ENCODE measurements around the gene ALDH1A3.

The ALDH1A3 gene

DNA sequence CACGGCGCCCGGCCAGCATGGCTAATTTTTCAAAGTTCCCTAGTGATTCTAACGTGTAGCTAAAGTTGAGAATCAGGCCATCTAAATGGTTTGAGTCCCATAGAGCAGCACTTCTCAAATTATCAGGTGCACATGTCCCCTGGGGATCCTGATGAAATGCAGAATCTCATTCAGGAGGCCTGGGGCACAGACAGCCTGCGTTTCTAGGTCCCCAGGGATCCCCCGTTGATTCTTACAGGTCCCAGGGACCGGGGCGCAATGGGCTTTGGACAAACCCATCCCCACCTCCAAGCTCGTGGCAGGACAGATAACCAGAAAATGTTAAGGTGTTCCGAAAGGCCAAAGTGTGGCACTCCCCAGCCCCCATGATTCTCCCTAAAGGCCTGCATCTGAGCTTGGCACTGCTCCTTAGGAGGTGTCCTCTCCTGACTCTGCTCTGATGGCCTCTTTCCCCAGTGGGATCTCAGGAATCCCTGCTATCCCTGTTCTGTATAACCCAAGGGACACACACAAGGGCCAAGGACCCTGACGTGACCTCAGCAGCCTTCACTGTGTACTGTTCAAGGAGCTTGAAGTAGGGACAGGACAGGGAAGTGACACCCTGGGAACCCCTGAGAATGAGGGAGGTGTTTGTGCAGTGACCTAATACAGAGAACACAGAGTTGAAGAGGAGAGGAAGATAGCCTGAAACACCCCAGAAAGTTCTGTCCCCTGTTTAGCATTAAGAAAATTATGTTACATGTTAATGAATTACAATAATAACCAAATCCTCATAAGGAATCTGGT is 47.5 kb downstream of the ALDH1A3 start:
- DNase-seq = no peak

DNA sequence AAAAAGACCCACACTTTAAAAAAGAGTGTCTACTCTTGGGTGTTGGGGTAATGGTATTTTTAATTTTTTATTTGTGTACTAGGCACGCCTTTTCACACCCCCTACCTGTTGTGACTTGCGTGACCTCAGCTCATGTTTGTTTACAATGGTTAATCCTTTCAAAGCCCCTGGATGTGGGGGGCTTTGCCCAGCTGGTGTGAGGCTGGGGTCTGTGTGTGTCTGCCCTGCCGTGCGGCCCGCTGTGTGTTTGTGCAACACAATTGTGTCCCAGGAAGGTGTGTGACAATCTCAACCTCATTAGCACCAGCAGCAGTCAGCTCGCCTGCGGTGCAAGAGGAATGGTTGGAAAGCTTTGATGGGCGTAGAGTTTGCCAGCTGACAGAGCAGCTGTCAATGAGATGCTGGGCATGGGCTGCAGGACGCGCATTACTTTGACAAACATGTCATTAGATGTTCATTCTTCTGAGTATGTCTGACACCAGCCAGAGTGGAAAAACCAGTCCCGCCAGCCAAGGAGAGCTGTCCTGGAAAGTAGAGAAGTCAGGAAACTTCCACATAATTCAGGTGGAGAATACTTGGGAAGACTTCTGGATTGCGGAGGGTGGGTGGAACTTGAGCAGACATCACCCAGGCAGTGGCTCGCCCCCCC is 49.1 kb downstream of the ALDH1A3 start:
- no peak for DNase-seq

DNA sequence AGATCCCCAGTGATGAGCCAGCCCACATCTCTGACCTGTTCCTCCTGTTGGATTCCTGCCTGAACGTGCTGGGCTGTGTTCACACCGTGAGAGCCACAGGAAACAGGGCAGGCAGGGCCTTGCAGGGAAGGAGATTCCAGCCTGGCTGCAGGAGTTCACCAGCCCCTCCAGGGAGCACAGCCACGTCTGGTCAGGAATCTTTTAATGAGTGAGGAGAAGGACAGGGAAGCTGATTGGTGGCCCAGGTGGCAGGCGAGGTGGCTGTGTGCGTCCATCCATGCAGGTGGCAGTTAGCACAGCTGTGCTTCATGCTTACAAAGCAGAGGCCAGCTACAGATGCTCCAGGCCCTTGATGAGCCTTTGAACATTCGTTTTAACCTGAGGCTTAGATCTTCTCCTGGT is 50.0 kb downstream of the ALDH1A3 start:
- DNase-seq = no peak

DNA sequence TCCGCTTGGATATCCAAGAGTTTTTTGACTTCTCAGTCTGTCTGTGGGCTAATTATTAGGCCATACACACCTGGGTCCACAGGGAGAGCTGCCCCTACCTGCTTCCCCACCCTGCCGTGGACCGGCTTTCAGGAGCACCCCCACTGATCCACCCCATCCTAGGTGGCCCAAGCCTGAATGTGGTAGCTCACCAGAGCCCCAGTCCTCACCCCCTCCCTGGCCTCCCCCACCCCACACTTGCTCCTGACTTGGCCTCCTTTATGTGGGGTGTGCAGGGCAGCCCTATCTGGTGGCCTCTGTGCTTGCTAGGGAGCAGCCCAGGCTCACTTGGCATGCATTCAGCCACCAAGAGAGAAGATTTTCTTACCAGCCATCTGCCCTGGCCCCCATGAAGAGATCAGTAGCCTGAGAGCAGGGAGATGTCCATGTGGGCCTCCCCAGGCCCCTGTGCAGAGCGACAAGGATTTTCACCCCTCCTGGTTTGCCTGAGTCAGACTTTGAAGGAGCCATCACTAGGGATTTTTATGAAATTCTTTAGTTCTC is 50.7 kb downstream of the ALDH1A3 start:
- no peak for DNase-seq

DNA sequence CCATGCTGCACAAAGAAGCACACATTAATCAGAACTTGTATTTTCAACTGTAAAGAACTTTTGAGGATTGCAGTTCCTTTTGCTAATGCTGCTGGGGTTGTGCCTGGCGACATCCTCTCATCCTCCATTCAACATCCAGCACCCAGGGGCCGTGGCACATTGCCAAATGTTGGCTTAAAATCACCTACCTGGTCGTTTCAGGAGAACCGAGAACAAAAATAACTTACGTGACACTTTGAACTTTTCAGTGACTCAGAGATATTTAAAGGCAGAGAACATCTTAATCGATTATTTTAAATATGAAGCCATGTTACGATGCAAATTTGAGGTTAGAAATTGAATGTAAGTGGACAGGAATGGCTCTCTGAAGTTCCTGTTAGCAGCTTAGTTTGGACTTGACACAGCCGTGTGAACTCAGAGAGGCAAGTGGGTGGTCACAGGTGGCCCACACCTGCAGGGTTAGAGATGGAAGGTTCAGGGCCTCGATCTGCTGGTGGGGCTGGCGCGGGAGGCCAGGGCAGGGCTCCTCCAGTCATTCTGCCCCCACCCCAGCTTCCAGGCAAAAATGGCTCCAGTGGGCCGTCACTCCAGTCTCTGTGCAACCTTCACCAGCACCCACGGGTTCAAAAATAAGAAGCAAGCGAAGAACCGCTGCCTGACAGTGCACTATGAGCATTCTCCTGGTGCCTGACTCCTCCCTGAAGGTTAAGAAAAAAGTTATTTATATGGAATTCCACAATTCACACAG is 51.7 kb downstream of the ALDH1A3 start:
- DNase-seq = no peak

DNA sequence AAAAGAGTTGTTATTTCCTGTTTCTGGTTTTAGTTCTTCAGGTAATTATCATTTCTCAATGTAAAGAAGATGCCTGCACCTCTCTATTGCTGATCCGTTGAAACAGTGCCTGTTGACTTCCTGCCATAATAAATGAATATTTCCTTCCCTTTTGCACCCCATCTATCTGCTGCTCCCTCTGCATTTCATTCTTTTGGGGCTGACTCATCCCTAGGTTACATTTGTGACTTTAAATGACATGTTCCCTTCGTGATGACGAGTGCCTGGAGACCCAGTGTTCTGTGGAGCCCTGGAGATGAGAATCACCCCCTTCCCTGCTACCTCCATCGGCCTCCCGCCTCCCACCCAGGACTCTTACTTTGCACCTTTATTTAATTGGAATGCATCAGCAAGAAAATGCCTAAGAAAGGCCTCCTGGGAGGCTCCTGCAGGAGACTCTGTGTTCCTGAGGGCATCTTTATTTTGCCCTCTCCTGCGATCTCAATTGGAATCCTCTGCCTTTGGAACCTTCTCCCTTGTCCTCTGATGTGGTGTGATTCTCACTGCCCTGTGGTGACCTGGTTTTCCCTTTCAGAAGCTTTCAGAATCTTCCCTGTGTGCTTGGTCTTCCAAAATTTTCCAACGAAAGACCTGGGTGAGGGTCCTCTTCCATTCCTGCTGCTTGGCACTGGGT is 53.2 kb downstream of the ALDH1A3 start:
- DNase-seq = no peak

DNA sequence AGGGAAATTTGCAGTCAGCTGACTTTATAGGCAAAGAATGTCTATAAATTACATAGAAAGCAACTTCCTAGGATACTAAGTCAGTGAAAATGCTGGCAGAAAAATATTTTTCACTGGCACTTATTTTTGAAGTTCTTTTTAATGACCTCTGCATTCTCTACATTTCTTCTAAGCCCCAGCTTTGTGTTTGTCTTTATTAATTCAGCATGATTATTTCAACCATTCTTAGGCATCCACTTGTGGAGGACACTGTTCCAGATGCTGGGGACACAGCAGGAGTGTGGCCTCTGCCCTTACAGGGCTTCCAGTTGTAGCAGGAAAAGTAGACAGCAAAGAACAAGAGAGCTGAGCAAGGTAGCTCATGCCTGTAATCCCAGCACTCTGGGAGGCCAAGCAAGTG is 54.5 kb downstream of the ALDH1A3 start:
- DNase-seq = no peak

DNA sequence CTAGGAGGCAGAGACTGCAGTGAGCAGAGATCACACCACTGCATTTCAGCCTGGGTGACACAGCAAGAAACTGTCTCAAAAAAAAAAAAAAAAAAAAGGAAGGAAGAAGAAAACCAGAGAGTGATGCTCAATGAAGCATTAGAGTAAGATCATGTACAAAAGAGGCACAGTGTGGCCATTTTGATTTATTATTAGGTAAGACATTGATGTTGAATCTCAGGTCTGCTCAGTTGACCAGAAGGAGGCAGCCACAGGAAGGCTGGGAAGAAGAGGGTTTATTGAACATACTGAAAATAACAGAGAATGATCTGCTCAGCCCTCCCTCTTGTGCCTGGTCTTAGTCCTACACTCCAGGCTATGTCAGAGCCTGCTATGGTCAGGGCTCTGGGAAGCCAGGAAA is 55.1 kb downstream of the ALDH1A3 start:
- no peak for DNase-seq

DNA sequence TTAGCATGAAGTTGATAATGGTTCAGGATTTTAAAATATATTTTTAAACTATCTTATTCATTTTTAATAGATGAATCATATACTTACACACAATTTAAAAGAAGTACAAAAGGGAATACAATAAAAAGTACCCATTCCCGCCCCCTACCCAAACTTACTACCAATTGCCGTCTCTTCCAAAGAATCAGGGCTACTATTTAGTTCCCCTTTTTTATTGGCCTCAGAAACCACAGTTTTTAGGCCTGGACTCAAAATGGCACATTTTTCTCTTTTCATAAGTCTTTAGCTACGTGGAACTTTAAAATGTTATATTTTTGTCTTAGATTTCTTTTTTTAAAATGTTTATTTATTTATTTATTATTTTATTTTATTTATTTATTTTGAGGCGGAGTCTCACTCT is 57.5 kb downstream of the ALDH1A3 start:
- DNase-seq = no peak

DNA sequence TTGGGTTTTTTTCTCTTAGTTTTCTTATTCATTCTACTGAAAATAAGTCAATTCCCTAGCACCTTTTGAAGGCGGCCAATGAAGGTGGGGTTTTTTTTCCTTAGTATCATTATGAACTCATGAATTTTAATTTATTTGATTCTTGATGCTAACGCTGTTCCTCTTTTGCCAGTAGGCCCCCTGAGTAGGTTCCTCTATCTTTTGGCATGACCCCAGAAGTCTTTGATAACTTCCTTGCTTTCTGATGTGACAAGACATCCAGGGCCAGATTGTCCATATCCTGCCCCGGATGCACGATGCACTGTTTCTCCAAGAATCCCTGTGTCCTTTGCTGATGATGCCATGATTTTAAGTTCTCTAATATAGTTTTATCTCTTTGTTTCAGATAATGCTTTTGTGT is 60.2 kb downstream of the ALDH1A3 start:
- no peak for DNase-seq

DNA sequence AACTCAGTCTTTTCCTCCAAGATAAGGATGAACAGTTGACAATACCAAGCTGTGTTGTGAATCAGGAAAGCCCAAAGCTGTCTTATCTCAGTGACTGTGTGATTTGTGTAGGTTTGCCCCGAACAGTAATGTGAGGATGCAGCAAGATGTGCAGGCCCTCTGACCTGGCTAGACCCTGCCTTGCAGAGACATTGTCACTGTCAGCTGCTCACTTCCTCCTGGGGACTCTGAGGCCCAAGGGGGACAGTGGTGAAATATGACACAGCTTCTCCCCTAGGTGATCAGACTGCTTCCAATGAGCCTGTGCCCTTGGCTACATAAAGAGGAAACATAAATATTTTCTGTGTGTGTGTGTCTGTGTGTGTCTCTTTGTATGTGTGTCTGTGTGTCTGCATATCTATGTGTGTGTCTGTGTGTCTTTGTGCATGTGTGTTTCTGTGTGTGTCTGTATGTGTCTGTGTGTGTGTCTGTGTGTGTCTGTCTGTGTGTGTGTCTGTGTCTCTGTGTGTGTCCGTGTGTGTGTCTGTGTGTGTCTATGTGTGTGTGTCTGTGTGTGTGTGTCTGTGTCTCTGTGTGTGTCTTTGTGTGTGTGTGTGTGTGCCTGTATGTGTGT is 61.2 kb downstream of the ALDH1A3 start:
- DNase-seq = no peak

DNA sequence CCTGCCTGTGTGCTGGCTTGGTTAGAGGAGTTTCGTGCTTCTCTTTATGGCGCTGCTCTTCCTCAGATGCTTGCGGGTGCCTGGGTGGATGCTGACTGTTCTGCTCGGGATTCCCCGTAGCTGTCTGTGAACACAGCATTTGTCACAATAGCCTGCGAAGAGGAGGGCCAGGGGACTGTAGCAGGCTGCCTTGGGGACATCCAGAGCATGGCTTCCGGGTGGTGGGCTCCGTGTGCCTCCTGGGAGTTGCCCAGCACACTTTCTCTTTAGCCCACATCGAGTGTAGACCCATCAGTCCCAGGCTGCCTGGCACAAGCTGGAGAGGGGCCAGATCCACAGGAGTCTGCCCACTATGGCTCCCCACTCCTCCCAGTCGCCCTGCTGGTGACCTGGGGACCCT is 61.9 kb downstream of the ALDH1A3 start:
- no peak for DNase-seq

DNA sequence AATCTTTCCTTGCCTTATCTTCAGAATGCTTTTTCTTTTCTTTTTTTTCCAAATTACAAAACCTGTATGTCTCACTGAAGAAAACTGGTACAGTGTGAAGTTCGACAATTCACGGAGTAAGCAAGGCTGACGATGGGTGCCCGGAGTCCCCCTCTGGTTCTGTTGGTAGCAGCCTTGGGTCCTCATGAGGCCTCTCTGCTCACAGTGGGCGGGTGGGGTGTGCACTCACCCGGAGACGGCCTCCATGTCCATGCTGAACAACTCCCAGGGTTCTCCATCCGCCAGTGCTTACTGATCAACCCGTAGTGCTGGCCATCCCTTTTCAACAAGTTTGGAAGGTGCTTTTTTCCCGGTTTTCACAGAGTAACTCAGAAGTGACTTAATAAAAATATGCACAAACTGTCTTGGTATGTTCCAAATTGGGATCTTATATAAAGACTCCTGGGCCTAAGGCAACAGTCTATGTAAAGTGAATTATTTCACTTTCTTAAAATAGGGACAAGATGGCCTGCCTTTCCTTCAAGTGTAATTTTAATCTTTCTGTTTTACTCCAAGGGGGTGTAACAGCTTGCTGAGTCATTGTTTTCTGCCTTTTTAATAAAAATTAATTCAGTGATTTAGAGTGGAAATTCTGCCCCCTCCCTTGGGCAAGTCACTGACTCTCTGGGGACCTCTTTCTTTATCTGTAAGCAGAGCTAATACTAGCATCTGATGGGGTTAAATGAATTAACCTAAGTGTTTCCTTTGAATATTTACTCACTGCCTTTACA is 63.2 kb downstream of the ALDH1A3 start:
- no peak for DNase-seq

DNA sequence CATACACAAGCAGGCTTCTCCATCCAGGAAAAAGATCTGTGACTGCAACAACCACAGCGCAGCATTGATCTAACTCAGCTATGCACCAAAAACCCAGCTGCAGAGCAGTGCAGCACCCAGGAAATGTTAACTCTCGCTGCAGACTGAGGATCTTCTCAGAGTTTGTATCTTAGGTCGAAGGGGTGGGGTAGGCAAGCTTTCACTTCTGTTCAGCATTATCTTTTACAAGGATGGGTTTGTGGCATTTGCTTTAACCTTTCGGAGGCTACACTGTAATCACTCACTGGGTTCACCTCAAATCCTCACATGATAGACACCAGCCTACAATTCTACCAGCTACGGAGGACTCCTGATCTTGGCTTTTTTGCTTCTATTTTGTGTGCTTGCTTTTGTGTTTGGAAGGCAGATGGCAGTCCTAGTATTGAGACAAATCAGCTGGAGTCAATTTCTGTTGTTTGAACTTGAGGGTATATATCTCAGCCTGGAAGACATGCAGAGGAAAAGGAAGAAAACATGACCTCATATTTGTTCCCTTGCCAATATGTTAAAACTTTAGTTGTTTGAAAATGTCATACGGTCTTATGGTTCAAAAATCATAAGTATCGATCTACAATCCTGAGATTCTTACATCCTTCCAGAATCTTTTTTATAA is 64.7 kb downstream of the ALDH1A3 start:
- DNase-seq = no peak

DNA sequence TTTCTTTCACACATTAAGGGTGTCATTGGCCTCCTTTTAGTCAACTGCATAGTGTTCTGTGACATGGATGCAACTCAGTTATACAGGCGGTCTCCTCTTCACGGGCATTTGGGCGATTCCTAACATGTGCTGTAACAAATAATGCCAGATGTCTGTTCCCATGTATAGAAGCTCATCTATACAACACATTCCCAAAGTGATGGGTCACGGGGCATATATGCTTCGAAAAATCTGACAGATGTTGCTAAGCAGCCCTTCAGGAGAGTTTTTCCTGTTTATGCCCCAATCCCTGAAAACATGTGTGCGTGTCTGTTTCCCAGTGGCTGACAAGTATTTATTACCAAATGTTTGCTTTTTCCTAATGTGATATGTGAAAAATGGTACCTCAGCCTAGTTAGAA is 65.4 kb downstream of the ALDH1A3 start:
- no peak for DNase-seq

DNA sequence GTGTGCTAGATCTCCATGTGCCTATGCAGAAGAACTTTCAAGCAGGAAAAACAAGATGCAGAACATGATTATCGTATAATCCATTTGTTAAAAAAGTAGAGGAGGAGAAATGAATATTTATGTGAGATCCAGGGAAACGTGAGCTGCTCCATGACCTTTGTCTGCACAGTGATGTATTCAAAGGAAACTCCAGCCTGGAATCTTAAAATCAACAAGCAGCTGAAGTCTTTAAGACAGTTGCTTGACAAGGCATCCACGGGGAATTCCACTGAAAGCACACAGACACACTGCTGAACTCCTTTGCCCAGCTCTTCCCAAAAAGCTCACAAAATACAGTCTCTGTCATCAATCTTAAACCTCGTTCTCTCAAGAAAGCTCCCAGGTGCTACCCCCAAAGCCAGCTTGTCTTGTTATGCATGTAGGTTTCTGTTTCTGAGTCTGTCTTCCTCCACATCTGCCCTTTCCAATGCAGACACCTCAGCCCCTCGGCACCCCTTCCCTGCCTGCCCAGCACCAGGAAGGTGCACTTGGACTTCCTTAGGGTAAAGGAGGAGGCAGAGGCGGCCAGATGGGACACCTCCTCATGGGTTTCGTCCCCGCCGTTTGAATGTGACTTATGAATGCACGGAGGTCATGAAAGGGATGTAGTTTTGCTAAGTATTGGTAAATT is 68.3 kb downstream of the ALDH1A3 start:
- DNase-seq = no peak

DNA sequence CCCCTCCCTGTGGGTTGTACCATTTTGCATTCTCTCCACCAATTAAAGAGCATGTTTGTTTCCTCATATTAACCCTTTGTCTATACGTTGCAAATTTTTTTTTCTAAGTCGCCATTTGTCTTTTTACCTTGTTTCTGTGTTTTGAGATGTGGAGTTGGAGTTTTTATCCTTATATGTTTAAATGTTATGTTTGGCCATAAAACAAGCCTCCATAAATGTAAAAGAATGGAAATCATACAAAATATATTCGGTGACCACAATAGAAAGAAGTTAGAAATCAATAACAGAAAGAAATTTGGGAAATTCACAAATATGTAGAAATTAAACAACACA is 68.8 kb downstream of the ALDH1A3 start:
- no peak for DNase-seq

DNA sequence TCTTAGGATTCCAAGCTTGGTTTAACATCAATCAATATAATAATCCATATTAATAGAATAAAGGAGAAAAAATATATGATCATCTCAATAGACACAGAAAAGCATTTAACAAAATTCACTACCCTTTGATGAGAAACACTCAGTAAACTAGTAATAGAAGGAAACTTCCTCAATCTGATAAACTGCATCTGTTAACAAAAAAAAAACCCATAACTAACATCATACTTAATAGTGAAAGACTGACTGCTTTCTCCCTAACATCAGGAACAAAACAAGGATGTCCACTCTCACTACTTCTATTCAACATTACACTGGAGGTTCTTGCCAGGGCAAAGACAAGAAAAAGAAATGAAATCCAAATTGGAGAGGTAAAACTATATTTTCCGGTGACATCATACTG is 70.1 kb downstream of the ALDH1A3 start:
- no peak for DNase-seq

DNA sequence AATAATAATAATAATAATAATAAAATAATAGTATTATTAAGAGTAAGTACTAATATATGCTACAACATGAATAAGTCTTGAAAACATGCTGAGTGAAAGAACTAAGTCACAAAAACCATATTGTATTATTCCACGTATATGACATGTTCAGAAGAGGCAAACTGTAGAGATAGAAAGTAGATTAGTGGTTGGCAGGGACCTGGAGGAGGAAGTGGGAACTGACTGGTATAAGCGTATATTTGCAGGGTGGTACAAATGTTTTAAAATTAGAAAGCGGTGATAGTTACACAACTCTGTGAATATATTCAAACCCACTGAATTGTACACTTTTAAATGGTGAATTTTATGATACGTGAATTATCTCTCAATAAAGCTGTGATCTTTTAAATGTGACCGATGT is 72.3 kb downstream of the ALDH1A3 start:
- no peak for DNase-seq

DNA sequence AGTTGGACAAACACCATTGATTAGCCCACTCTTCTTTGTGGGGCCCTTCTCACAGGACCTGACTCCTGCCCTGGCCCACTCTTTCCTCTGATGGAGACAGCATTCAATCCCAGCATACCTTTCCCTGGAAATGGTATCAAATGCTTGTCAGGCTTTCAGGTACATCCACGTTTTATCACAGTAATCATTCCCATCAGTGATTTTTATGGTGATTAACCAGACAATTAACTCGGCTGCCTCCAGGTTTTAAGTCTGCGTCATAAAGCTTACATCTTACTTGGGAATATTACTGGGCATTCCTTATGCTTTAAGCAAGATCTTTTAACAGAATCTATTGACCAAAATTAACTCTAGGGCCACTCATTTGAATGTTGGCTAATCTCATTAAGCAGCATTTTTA is 72.9 kb downstream of the ALDH1A3 start:
- DNase-seq = no peak
